Non-pigmented ciliary epithelial cell (primary cell): ENCODE data around the gene SYDE2.
"Not testable (repeated sequence)": the region's sequence is repeated elsewhere in the genome, so short reads cannot be mapped to it uniquely, and the experiment has no call there.

ENCODE experiments used
- DNase-seq: peaks from one replicate; pipeline ENCODE4 v3.0.0-alpha.2; 2010; ENCODE audit warnings: low read depth

Gene SYDE2, protein sequence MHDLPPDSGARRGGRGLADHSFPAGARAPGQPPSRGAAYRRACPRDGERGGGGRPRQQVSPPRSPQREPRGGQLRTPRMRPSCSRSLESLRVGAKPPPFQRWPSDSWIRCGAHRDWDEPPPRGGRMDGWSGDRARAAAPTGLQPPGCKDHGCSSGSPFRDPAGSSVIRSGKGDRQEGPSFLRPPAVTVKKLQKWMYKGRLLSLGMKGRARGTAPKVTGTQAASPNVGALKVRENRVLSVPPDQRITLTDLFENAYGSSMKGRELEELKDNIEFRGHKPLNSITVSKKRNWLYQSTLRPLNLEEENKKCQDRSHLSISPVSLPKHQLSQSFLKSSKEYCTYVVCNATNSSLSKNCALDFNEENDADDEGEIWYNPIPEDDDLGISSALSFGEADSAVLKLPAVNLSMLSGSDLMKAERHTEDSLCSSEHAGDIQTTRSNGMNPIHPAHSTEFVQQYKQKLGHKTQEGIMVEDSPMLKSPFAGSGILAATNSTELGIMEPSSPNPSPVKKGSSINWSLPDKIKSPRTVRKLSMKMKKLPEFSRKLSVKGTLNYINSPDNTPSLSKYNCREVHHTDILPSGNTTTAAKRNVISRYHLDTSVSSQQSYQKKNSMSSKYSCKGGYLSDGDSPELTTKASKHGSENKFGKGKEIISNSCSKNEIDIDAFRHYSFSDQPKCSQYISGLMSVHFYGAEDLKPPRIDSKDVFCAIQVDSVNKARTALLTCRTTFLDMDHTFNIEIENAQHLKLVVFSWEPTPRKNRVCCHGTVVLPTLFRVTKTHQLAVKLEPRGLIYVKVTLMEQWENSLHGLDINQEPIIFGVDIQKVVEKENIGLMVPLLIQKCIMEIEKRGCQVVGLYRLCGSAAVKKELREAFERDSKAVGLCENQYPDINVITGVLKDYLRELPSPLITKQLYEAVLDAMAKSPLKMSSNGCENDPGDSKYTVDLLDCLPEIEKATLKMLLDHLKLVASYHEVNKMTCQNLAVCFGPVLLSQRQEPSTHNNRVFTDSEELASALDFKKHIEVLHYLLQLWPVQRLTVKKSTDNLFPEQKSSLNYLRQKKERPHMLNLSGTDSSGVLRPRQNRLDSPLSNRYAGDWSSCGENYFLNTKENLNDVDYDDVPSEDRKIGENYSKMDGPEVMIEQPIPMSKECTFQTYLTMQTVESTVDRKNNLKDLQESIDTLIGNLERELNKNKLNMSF

DNA sequence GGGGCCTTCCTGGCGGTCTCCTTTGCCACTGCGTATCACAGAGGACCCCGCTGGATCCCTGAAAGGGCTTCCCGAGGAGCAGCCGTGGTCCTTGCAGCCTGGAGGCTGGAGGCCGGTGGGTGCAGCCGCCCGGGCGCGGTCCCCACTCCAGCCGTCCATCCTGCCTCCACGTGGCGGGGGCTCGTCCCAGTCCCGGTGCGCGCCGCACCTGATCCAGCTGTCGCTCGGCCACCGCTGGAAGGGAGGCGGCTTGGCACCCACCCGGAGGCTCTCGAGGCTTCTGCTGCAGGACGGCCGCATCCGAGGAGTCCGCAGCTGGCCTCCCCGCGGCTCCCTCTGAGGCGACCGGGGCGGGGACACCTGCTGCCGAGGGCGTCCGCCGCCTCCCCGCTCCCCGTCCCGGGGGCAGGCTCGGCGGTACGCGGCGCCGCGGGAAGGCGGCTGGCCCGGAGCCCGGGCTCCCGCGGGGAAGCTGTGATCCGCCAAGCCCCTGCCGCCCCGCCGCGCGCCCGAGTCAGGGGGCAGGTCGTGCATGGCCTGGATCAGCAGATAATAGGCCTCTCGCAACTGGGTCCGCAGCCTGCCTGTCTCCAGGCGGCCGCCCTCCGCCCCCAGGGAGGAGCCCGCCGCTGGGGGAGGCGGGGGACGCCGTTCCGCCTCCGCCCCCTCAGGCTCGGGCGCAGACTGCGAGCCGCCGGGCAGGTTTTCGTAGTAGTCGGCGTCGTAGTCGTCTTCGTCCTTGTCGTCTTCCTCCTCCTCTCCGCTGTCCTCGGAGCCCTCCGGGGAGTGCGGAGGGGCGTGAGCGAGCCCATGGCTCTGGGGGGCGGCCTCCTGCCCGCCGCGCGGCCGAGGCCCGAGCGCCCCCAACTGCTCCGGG, at the start of gene SYDE2:
TSS of gene SYDE2 (minus strand) at position 554 of the 877 bp plus-strand sequence. CDS start at position 534, 20 bp downstream.
- DNase-seq: no peak

DNA sequence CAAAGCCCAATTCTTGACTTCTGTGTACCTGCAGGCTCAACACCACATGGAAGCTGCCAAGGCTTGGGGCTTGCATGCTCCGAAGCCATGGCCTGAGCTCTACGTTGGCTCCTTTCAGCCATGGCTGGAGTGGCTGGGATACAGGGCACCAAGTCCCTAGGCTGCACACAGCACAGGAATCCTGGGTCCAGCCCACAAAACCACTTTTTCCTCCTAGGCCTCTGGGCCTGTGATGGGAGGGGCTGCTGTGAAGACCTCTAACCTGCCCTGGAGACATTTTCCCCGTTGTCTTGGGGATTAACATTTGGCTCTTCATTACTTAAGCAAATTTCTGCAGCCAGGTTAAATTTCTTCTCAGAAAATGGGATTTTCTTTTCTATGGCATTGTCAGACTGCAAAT, 48.2 kb upstream of the SYDE2 start:
- DNase-seq: not testable (repeated sequence)

- DNase-seq: no peak
Measured at GRCh38 chr1:85245891-85246290, 45.1 kb upstream of the SYDE2 start.

DNA sequence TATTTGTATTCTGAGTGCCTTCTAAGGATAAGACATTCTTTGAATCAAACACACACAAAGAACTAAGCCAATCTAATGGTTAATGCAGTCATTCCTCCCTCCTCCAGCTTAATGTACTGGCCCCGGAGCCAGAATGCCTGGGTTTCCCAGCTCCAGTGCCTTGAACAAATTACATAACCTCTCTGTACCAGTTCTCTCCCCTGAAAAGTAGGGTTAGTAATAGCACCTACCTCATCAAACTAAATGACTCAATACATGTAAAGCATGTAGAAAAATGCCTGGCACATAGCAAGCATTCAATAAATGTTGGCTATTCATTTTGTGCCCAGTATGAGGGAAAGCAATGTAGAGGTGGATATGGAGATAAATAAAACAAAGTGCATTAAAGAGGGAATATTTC, 44.6 kb upstream of the SYDE2 start:
- DNase-seq: no peak

DNA sequence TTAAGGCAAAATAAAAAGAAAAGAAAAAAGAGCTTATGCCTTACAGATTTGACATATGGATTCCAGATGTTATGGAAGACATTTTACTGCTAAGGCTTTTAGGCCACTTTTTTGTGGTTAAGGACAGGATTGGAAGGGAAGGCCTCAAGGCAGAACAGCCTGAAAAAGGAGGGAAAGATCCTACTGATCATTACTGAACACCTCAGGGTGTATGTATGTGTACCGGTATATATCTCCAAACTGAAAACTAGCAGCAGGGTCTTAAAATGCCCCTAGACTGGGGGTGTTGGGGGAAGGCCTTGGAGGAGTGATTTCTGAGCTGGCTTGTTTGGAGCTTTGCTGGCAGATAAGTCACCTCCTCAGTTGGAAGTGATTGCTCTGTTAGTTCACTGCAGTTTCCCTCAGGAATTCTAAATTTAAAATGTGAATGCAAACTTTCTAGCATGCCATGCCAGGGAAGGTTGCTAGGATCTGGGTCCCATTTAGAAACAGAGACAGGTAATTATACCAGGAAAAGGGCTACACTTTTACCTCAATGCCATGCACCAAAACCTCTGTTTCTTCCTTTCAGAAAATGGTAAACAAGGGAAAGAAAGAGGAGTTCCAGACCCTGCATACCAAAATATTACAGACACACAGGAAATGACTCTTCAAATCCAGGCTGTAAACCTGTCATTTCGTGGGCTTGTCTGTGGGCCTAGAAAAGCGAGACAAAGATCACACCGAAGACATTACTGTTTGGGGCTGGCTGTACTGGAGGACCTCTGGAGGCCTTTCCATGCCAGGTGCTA, 43.6 kb upstream of the SYDE2 start:
- DNase-seq: no peak

GRCh38 chr1:85243372-85243771, 42.6 kb upstream of the SYDE2 start:
- no peak for DNase-seq

DNA sequence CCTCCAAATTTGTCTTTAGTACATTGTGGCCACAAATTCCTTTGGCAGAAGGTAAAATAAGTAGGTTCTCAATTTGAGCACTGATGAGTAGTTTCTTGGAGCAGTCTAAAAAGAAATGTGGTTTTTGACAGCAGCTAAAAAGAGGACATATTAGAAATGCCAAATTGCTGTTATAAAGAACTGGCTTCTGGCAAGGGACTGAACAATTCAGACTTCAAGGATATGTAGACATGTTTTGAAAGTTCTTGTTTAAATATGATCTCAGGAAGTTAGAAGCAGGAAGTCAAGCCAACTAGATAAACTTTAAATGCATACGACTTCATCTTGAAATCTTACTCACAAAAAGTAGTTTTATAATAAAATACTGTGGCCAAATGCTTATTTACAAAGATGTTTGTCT, 39.8 kb upstream of the SYDE2 start:
- DNase-seq: no peak

DNA sequence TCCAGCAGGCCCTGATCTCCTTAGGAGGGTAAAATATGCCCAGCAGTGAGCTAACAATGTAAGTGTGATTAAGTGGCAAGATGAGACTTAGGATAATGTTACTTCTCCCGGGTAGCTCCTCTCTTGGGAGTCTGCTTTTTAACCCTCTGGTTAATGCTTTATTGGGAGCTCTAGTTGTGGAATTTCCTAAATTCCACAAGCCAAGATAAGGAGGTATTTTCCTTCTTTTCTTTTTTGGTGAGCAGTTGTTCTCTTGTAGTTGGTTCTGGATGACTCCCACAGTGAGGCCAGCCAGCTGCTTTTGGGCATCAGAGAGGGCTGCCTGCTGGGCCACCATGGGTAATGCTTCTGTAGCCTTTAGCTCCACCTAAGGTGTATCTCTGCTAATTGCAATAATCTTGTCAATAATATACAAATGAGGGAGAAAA, 39.4 kb upstream of the SYDE2 start:
- DNase-seq: no peak

GRCh38 chr1:85237613-85238012, 36.8 kb upstream of the SYDE2 start:
- DNase-seq: no peak

- no peak for DNase-seq
Measured at GRCh38 chr1:85230305-85230977, 29.6 kb upstream of the SYDE2 start.

GRCh38 chr1:85229574-85230097, 28.8 kb upstream of the SYDE2 start:
- DNase-seq: no peak

- DNase-seq: no peak
Measured at GRCh38 chr1:85228972-85229371, 28.2 kb upstream of the SYDE2 start.

DNA sequence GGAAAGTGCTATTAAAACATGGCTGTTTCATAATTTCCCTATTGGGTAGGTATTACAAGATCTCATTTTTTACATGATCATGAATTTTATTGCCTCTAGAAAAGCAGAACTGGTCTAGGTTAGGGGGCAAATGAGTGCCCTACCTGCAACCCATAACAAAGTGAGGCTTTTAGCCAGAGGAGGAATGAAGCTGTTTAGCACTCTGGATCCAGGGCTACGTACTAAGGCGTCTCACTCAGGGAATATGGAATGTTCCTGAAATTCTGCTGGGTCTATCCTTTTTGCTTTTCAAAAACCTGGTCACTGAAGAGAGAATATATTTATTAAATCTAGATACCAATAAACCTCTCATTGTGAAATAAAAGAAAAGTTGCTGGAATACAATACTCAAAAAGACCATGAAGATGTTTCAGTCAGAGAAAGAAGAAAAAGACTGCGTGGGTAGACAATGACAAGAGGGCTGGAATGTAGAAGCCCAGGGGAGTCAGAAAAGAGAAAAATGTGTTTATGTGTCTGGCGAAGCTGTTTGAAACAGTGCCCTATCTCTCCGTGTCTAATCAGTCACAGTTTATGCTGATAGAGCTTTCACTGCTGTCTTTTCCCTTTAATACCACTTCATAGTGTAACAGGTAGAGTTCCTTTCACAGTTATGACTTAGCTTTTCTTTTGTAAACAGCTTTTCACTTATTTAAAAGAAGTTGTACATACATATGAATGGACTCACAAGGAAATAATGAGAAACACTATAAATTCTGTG, 25.0 kb upstream of the SYDE2 start:
- DNase-seq: no peak

DNA sequence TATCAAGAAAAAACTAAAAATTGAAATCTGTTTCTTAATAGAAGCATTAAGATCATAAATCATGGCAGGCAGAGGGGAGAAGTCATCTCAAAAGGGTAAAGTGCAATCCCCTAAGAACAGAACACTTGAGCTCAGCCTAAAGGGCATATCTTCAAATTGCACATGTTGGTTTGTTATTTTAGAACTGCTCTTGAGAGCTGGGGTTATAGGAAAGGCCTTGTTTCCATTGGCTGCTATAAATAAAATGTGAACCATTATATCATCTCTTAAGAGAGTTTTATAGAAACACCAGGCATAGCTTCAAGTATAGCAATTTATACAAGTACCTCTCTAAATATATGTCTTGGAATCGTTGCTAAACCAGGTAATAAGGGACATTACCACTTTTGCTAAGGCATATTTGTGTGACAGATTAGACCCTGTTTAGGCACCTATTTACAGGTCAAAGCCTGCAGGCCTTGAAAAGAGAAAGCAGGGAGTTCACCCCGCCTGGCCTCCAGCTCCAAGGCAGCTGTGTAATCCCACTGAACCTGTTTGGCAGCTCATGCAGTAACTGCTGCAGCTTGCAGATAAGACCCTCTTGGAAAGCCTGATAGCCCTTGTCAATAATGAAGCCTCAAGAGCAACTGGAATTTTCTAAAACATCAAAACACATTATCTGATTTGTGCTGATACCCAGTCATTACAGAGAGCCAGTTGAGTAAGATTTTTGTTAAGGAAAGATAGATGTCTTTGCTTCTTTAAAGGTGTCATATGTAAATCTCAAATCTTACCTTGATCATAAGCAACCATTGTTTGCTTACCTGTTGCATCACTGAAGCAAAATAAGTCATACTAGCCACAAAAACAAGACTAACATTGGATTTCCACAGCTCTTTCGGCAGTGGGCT, 24.2 kb upstream of the SYDE2 start:
- no peak for DNase-seq

DNA sequence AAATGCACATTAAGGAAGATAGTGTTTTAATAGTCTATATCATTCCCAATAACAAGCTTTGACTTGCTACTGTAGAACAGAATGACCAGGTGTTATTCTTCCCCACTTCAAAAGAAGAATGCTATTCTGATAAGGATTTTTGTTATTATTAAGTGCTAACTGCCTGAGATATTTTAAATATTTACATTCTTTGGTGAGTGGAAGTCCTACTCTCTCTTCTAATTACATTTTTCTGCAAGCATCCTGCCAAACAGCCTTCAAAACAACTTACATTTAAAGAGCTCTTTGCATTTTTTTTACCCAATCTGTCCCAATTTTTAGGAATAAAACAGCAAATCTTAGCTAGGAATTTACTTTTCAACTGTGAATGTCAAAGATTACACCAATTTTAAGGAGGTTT, 23.5 kb upstream of the SYDE2 start:
- no peak for DNase-seq

DNA sequence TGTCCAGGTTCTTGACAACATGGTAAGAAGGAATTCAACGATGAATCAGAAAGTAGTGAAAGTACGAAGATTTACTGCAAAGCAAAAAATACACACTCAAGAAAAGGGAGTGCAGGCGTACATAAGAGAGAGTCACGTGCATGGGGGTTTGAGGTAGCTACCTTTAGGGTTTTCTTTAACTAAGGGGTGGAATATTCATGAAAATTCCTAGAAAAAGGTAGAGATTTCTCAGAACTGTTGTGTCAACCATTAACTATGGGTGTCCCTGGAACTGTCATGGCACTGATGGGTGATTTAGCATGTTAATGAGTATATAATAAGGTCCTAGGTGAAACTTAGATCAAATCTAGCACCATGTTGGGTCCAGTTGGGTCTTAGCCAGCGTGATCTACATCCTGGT, 22.5 kb upstream of the SYDE2 start:
- no peak for DNase-seq

DNA sequence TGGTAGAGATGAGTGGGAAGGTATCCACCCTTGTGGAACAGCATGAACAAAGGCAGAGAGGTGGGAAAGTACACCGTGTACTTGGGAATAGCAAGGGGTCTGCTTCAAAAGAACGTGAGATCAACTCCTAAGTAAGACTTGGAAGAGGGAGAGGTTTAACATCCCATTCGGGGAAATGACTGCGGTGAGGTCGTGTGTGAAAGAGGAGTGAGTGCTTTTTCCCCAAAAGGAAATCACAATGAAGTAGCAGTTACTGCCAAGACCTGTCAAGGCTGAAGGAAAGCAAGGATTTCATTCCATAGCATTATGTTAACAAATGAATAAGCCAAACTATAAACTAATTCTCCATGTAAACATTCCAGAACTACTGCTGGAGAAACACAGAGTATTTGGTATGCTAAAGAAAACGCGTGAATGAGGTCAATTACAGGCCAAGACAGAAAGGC, 20.0 kb upstream of the SYDE2 start:
- DNase-seq: no peak
